Retinal pigment epithelial cell (primary cell): ENCODE measurements around the gene FLT4.

Source experiments
- DNase-seq: peaks from one replicate; pipeline ENCODE4 v3.0.0-alpha.2; 2010; ENCODE audit warnings: low read depth
- H3K4me3 ChIP-seq: 2 replicates; pipeline ENCODE4 v1.5.1; 2011; ENCODE audit warnings: mild to moderate bottlenecking, low read length, control low read depth, moderate library complexity
- CTCF ChIP-seq: conservative IDR thresholded peaks from 2 replicates; pipeline ENCODE4 v1.5.1; 2011; ENCODE audit warnings: low read depth, low read length, control low read depth, inconsistent platforms

The FLT4 gene

GRCh38 chr5:180604271-180604670, 45.1 kb downstream of the FLT4 start:
- H3K4me3 ChIP-seq = no peak overlapping the region
- no peak for DNase-seq
- TF ChIP-seq CTCF = no peak

- TF ChIP-seq CTCF = no peak
- H3K4me3 ChIP-seq = no peak overlapping the region
- no peak for DNase-seq
Measured at GRCh38 chr5:180603076-180603594, 46.3 kb downstream of the FLT4 start.

- TF ChIP-seq CTCF = no peak
- no peak overlapping the region for H3K4me3 ChIP-seq
- no peak for DNase-seq
Measured at GRCh38 chr5:180602481-180603075, 46.8 kb downstream of the FLT4 start.

GRCh38 chr5:180601591-180602480, 47.6 kb downstream of the FLT4 start:
- TF ChIP-seq CTCF = no peak
- H3K4me3 ChIP-seq = no peak overlapping the region
- no peak for DNase-seq

- no peak for DNase-seq
- H3K4me3 ChIP-seq = no peak overlapping the region
- no peak for TF ChIP-seq CTCF
Measured at GRCh38 chr5:180600554-180601041, 48.8 kb downstream of the FLT4 start.

- TF ChIP-seq CTCF = no peak
- DNase-seq = no peak
Measured at GRCh38 chr5:180599981-180600553, 49.3 kb downstream of the FLT4 start.

More at GRCh38 chr5:180599981-180600553, 49.3 kb downstream of the FLT4 start:
- H3K4me3 ChIP-seq = no peak overlapping the region
